Measurements from ENCODE around the gene AHCY.

- TF ChIP-seq CTCF (IDR thresholded peaks at IDR 0.05) (no peak), POLR2A (IDR thresholded peaks at IDR 0.05) (no peak)
Observed at GRCh38 chr20:34240121-34240520, 63.0 kb downstream of the AHCY start.

All from gastroesophageal sphincter (tissue), 3 donors.